CD14-positive monocyte (primary cell): Measurements from ENCODE around the gene SELPLG. TPM values are rescaled to one million over a fixed set of nuclear protein-coding genes. Genes with fewer than 3 reads are reported as not detected.

Experiments used
- DNase-seq, 3 donors: peaks; one replicate each; pipeline ENCODE4 v3.0.0-alpha.2; 2011 to 2022
- H2AFZ ChIP-seq: 2 replicates; pipeline ENCODE4 v1.6.0; 2012; ENCODE audit warnings: mild to moderate bottlenecking, low read depth, low read length, inconsistent platforms; ENCODE audit not compliant: insufficient read depth, poor library complexity, severe bottlenecking
- H3K27ac ChIP-seq, 2 donors: 1 replicate in 1 of 2; 2 replicates in 1 of 2; pipeline ENCODE4 v1.5.1; 2012 to 2013; ENCODE audit warnings: low read length in 2 of 2, control low read depth in 1 of 2, inconsistent platforms in 1 of 2, low read depth in 1 of 2, mild to moderate bottlenecking in 1 of 2
- H3K27me3 ChIP-seq, 2 donors: one replicate each; pipeline versions ENCODE4 v1.6.0 to v1.6.1; 2011 to 2013; ENCODE audit warnings: low read length in 2 of 2; ENCODE audit not compliant: control insufficient read depth in 2 of 2, insufficient read depth in 2 of 2
- H3K36me3 ChIP-seq, 2 donors: replicated peaks in 1 of 2; 1 replicate in 1 of 2; 2 replicates in 1 of 2; pipeline versions ENCODE4 v1.5.1 to v1.6.1; 2012 to 2013; ENCODE audit warnings: low read length in 2 of 2, control low read depth in 1 of 2, inconsistent platforms in 1 of 2, mild to moderate bottlenecking in 1 of 2; ENCODE audit not compliant: insufficient read depth in 2 of 2, control insufficient read depth in 1 of 2
- H3K4me1 ChIP-seq, 2 donors: 1 replicate in 1 of 2; 2 replicates in 1 of 2; pipeline versions ENCODE4 v1.5.1 to v1.6.1; 2012 to 2013; ENCODE audit warnings: low read length in 2 of 2, control low read depth in 1 of 2, inconsistent platforms in 1 of 2, mild to moderate bottlenecking in 1 of 2, moderate library complexity in 1 of 2; ENCODE audit not compliant: insufficient read depth in 2 of 2, control insufficient read depth in 1 of 2
- H3K4me2 ChIP-seq: replicated peaks from 2 replicates; pipeline ENCODE3; 2012; ENCODE audit warnings: low read length, moderate library complexity, mild to moderate bottlenecking; ENCODE audit not compliant: poor library complexity, severe bottlenecking; ENCODE audit errors: extremely low read depth
- H3K4me3 ChIP-seq, 3 experiments: fragments of 200-600 bp in 1 of 3; sonication (generic) in 1 of 3; replicated peaks in 1 of 3; 1 replicate in 2 of 3; 2 replicates in 1 of 3; pipeline ENCODE4 v1.5.1; 2011 to 2013; ENCODE audit warnings: low read length in 3 of 3, mild to moderate bottlenecking in 3 of 3, control low read depth in 2 of 3, low read depth in 2 of 3, inconsistent platforms in 1 of 3, moderate library complexity in 1 of 3
- H3K79me2 ChIP-seq: 2 replicates; pipeline ENCODE4 v1.6.0; 2012; ENCODE audit warnings: mild to moderate bottlenecking, control low read depth, inconsistent platforms, low read length, moderate library complexity; ENCODE audit not compliant: insufficient read depth
- H3K9ac ChIP-seq: 2 replicates; pipeline ENCODE4 v1.6.0; 2017; ENCODE audit warnings: low read length, mild to moderate bottlenecking; ENCODE audit not compliant: insufficient read depth, poor library complexity, severe bottlenecking
- H3K9me3 ChIP-seq, 2 donors: replicated peaks in 1 of 2; 1 replicate in 1 of 2; 2 replicates in 1 of 2; pipeline versions ENCODE4 v1.5.1 to v1.6.1; 2012 to 2013; ENCODE audit warnings: low read length in 2 of 2, control low read depth in 1 of 2; ENCODE audit not compliant: control insufficient read depth in 1 of 2, insufficient read depth in 1 of 2
- H4K20me1 ChIP-seq: 2 replicates; pipeline ENCODE4 v1.6.0; 2012; ENCODE audit warnings: mild to moderate bottlenecking, low read length, control low read depth, moderate library complexity; ENCODE audit not compliant: insufficient read depth
- H3K27ac Mint-ChIP-seq, 7 donors: one replicate each; pipeline ENCODE4 v1.8.0; 2020; ENCODE audit warnings: mild to moderate bottlenecking in 7 of 7, mixed read lengths in 7 of 7, moderate library complexity in 6 of 7, inconsistent platforms in 2 of 7
- H3K27me3 Mint-ChIP-seq, 3 donors: one replicate each; pipeline ENCODE4 v1.8.0; 2021 to 2022; ENCODE audit warnings: low read depth in 3 of 3, mild to moderate bottlenecking in 3 of 3, mixed read lengths in 3 of 3, moderate library complexity in 3 of 3, inconsistent platforms in 1 of 3
- H3K36me3 Mint-ChIP-seq, 2 donors: one replicate each; pipeline ENCODE4 v1.8.0; 2020; ENCODE audit warnings: mixed read lengths in 2 of 2, inconsistent platforms in 1 of 2, mild to moderate bottlenecking in 1 of 2
- H3K4me1 Mint-ChIP-seq: one replicate; pipeline ENCODE4 v1.8.0; 2020; ENCODE audit warnings: mild to moderate bottlenecking, mixed read lengths
- H3K4me3 Mint-ChIP-seq, 2 donors: one replicate each; pipeline ENCODE4 v1.8.0; 2020; ENCODE audit warnings: mild to moderate bottlenecking in 2 of 2, mixed read lengths in 2 of 2, moderate library complexity in 1 of 2
- H3K9me3 Mint-ChIP-seq, 7 donors: one replicate each; pipeline ENCODE4 v1.8.0; 2020 to 2022; ENCODE audit warnings: mixed read lengths in 7 of 7, mild to moderate bottlenecking in 6 of 7, moderate library complexity in 6 of 7, inconsistent platforms in 2 of 7
- CTCF ChIP-seq: fragments of 200-600 bp; IDR thresholded peaks from one replicate; pipeline ENCODE4 v1.8.0; 2022; ENCODE audit warnings: antibody characterized with exemption, mild to moderate bottlenecking
- WGBS: methylation state at CpG from one replicate; pipeline ENCODE4 v1.1.5; 2013; ENCODE audit warnings: missing lambda C conversion rate; ENCODE audit not compliant: insufficient coverage; 5-methylcytosine and 5-hydroxymethylcytosine counted together
- intact Hi-C, 2 donors: fragments of 100-400 bp; cut with micrococcal nuclease; formaldehyde crosslinking; loops; one replicate each; pipeline versions ENCODE4 v1.15.0 to v1.15.1; 2023
- polyA plus RNA-seq, 3 donors: library from polyadenylated mRNA; depleted of rRNA in 1 of 3; unstranded in 2 of 3; stranded (reverse) in 1 of 3; fragments of 300-500 nt in 2 of 3; fragments of >200 nt in 1 of 3; fragmentation: Illumina TruSeq in 2 of 3; gene quantifications; 1 replicate in 2 of 3; 2 replicates in 1 of 3; pipeline ENCODE4 v1.2.3, GENCODE V29; 2012 to 2021

SELPLG gene
- polyA plus RNA-seq, 3 donors, result 193 to 349 (median 247) TPM

GRCh38 chr12:108613548-108613947 lies 20.1 kb downstream of the SELPLG start:
- Histone ChIP-seq H3K27ac (no peak overlapping the region), H3K4me1 (peaks cover 16 to 22% of the 10 kb centered on the region in 2 donors), H3K27me3 (peaks cover 0 to 5% of the 10 kb centered on the region in 2 donors), H3K79me2 (peaks cover 7% of the 10 kb centered on the region), H3K4me3 (no peak overlapping the region), H3K9ac (no peak overlapping the region), H3K9me3 (peaks cover 7 to 8% of the 10 kb centered on the region in 2 donors), H2AFZ (no peak overlapping the region), H4K20me1 (peaks cover 29% of the 10 kb centered on the region), H3K4me2 (no peak overlapping the region), H3K36me3 (no peaks in the 10 kb centered on the region)
- 71% methylated on average over 2 of the region's 9 CpGs for WGBS
- intact Hi-C loops, result loop anchor here in 1 of 2 donors (10.0 kb wide), 1 partner anchor 481 kb away; the partner anchor contains the start of genes ALKBH2 and UNG
- H3K9me3 Mint-ChIP-seq, result peaks cover 8 to 14% (median 9%) of the 10 kb centered on the region in 7 donors
- H3K36me3 Mint-ChIP-seq, result peaks cover 16 to 22% of the 10 kb centered on the region in 2 donors
- H3K27ac Mint-ChIP-seq, result peak overlapping the region in 1 of 7 donors; percentile 3
- H3K4me3 Mint-ChIP-seq, result no peak overlapping the region
- H3K4me1 Mint-ChIP-seq, result peaks cover 19% of the 10 kb centered on the region
- peaks cover 4 to 15% (median 14%) of the 10 kb centered on the region in 3 donors for H3K27me3 Mint-ChIP-seq
- no peak for TF ChIP-seq CTCF
- peak in 1 of 3 donors; percentile 50 for DNase-seq

- Histone ChIP-seq H3K27me3 (peaks cover 0 to 5% of the 10 kb centered on the region in 2 donors), H2AFZ (no peak overlapping the region), H3K4me3 (no peak overlapping the region), H3K9me3 (peaks cover 7 to 8% of the 10 kb centered on the region in 2 donors), H3K27ac (no peak overlapping the region), H3K4me2 (no peak overlapping the region), H3K36me3 (no peaks in the 10 kb centered on the region), H3K9ac (no peak overlapping the region), H3K79me2 (peaks cover 4% of the 10 kb centered on the region), H4K20me1 (peaks cover 22% of the 10 kb centered on the region), H3K4me1 (peaks cover 11 to 15% of the 10 kb centered on the region in 2 donors)
- H3K4me3 Mint-ChIP-seq, result no peak overlapping the region
- WGBS, result 89% methylated on average over 6 of the region's 8 CpGs
- intact Hi-C loops, result loop anchor here in 1 of 2 donors (10.0 kb wide), 1 partner anchor 482 kb away; the partner anchor contains the start of genes ALKBH2 and UNG
- no peak for DNase-seq
- H3K27me3 Mint-ChIP-seq, result peaks cover 4 to 16% (median 14%) of the 10 kb centered on the region in 3 donors
- no peak overlapping the region for H3K27ac Mint-ChIP-seq
- H3K9me3 Mint-ChIP-seq, result peaks cover 8 to 14% (median 9%) of the 10 kb centered on the region in 7 donors
- peaks cover 12% of the 10 kb centered on the region for H3K4me1 Mint-ChIP-seq
- peaks cover 16 to 22% of the 10 kb centered on the region in 2 donors for H3K36me3 Mint-ChIP-seq
- TF ChIP-seq CTCF, result no peak
These were observed 20.9 kb downstream of the SELPLG start for GRCh38 chr12:108612788-108613282.
